Suppressor macrophage treated with lipopolysaccharide for 4 hours (primary cell): ENCODE results near the gene CDH23.

Experiments used
- DNase-seq: peaks from one replicate; pipeline ENCODE4 v3.0.0-alpha.2; 2020

The CDH23 gene

GRCh38 chr10:71829896-71830295 lies 433.2 kb downstream of the CDH23 start:
- no peak for DNase-seq

- DNase-seq, result no peak
These were observed 434.0 kb downstream of the CDH23 start for GRCh38 chr10:71830726-71831125.

GRCh38 chr10:71831646-71832552 lies 435.2 kb downstream of the CDH23 start:
- DNase-seq, result peak; percentile 62

GRCh38 chr10:71832967-71833366 lies 436.2 kb downstream of the CDH23 start:
- DNase-seq, result peak; percentile 81

- no peak for DNase-seq
These were observed 437.0 kb downstream of the CDH23 start for GRCh38 chr10:71833451-71834342.

GRCh38 chr10:71834343-71834674 lies 437.6 kb downstream of the CDH23 start:
- DNase-seq, result no peak

- no peak for DNase-seq
These were observed 439.2 kb downstream of the CDH23 start for GRCh38 chr10:71835671-71836595.

GRCh38 chr10:71836596-71836974 lies 439.9 kb downstream of the CDH23 start:
- peak; percentile 53 for DNase-seq

GRCh38 chr10:71837098-71837827 lies 440.5 kb downstream of the CDH23 start:
- peak; percentile 39 for DNase-seq

GRCh38 chr10:71838264-71839211 lies 441.8 kb downstream of the CDH23 start:
- peak; percentile 41 for DNase-seq

- DNase-seq, result no peak
These were observed 443.6 kb downstream of the CDH23 start for GRCh38 chr10:71840177-71840957.

- DNase-seq, result no peak
These were observed 444.2 kb downstream of the CDH23 start for GRCh38 chr10:71840958-71841335.

- DNase-seq, result no peak
These were observed 445.7 kb downstream of the CDH23 start for GRCh38 chr10:71842422-71842821.

GRCh38 chr10:71842856-71843686 lies 446.4 kb downstream of the CDH23 start:
- no peak for DNase-seq

- DNase-seq, result no peak
These were observed 447.4 kb downstream of the CDH23 start for GRCh38 chr10:71844084-71844483.

GRCh38 chr10:71844695-71845094 lies 448.0 kb downstream of the CDH23 start:
- DNase-seq, result no peak

GRCh38 chr10:71845410-71846405 lies 449.0 kb downstream of the CDH23 start:
- peak; percentile 84 for DNase-seq

GRCh38 chr10:71846816-71847215 lies 450.1 kb downstream of the CDH23 start:
- DNase-seq, result peak; percentile 65
